Caco-2 (cell line): ENCODE results near the gene ZNF385A. TPM values are rescaled to one million over a fixed set of nuclear protein-coding genes. Genes with fewer than 3 reads are reported as not detected.
"Not testable (repeated sequence)": the region's sequence is repeated elsewhere in the genome, so short reads cannot be mapped to it uniquely, and the experiment has no call there.

Experiments
- BruUV-seq: library from RNA; stranded (reverse); fragments of 400-500 nt; replicated peaks from 2 replicates; lab custom pipeline; 2021; lab: Mats Ljungman, UMichigan
- CTCF ChIA-PET: fragments of 300-600 bp; sonication (Branson Sonifier 250); formaldehyde crosslinking; loops from one replicate; lab custom pipeline; 2022; ENCODE audit warnings: antibody characterized with exemption; lab: Charles Lee
- POLR2A ChIA-PET: fragments of 300-600 bp; sonication (Branson Sonifier 250); formaldehyde crosslinking; loops from one replicate; lab custom pipeline; 2022; ENCODE audit warnings: antibody characterized with exemption; lab: Charles Lee
- DNase-seq, 2 experiments: peaks; one replicate each; pipeline versions ENCODE4 v3.0.0 to v3.0.0-alpha.2; 2020 to 2022
- H3K27me3 ChIP-seq: replicated peaks from 2 replicates; pipeline ENCODE4 v1.6.0; 2011; ENCODE audit warnings: low read length; ENCODE audit not compliant: control insufficient read depth, insufficient read depth
- H3K36me3 ChIP-seq: 2 replicates; pipeline ENCODE4 v1.5.1; 2011; ENCODE audit warnings: low read length; ENCODE audit not compliant: control insufficient read depth, insufficient read depth
- H3K4me1 ChIP-seq: fragments of 250-450 bp; sonication (Bioruptor Pico); 2 replicates; pipeline ENCODE4 v1.5.1; 2020; ENCODE audit warnings: mild to moderate bottlenecking
- H3K4me3 ChIP-seq: 2 replicates; pipeline ENCODE4 v1.5.1; 2011; ENCODE audit warnings: low read depth, mild to moderate bottlenecking, control low read depth, low read length
- H3K9me3 ChIP-seq: fragments of 250-450 bp; sonication (Bioruptor Pico); 2 replicates; pipeline ENCODE4 v1.5.1; 2020; ENCODE audit warnings: mild to moderate bottlenecking, moderate library complexity
- H3K27ac Mint-ChIP-seq: one replicate; pipeline ENCODE4 v1.8.0; 2022; ENCODE audit warnings: mixed read lengths; ENCODE audit not compliant: unreplicated experiment
- H3K27me3 Mint-ChIP-seq: one replicate; pipeline ENCODE4 v1.8.0; 2022; ENCODE audit warnings: mixed read lengths; ENCODE audit not compliant: insufficient read depth, unreplicated experiment
- H3K36me3 Mint-ChIP-seq: one replicate; pipeline ENCODE4 v1.8.0; 2022; ENCODE audit warnings: mild to moderate bottlenecking, mixed read lengths; ENCODE audit not compliant: insufficient read depth, unreplicated experiment
- H3K4me1 Mint-ChIP-seq: one replicate; pipeline ENCODE4 v1.8.0; 2022; ENCODE audit warnings: low read depth, mixed read lengths; ENCODE audit not compliant: unreplicated experiment
- H3K4me3 Mint-ChIP-seq: one replicate; pipeline ENCODE4 v1.8.0; 2022; ENCODE audit warnings: mild to moderate bottlenecking, moderate library complexity, mixed read lengths; ENCODE audit not compliant: unreplicated experiment
- H3K9me3 Mint-ChIP-seq: one replicate; pipeline ENCODE4 v1.8.0; 2022; ENCODE audit warnings: mixed read lengths; ENCODE audit not compliant: unreplicated experiment
- intact Hi-C: fragments of 100-400 bp; cut with micrococcal nuclease; formaldehyde crosslinking; loops from one replicate; pipeline ENCODE4 v1.10.0; 2022; ENCODE audit not compliant: unreplicated experiment
- total RNA-seq: library from RNA; stranded (reverse); gene quantifications from 2 replicates; pipeline ENCODE4 v1.2.3, GENCODE V29; 2022
- TF ChIP-seq, protein P1 (sequence below), 2 experiments: fragments of 200-600 bp in 1 of 2; IDR thresholded peaks; 1 replicate in 1 of 2; 2 replicates in 1 of 2; pipeline versions ENCODE4 v1.5.1 to v1.8.0; 2011 to 2022; ENCODE audit warnings: antibody characterized with exemption in 1 of 2, control low read depth in 1 of 2, inconsistent platforms in 1 of 2, low read depth in 1 of 2, low read length in 1 of 2, mild to moderate bottlenecking in 1 of 2, moderate library complexity in 1 of 2; ENCODE audit not compliant: insufficient read depth in 1 of 2, severe bottlenecking in 1 of 2, unreplicated experiment in 1 of 2

Gene ZNF385A
- total RNA-seq, 1 experiment from 2014 or later: 8.4 TPM

DNA sequence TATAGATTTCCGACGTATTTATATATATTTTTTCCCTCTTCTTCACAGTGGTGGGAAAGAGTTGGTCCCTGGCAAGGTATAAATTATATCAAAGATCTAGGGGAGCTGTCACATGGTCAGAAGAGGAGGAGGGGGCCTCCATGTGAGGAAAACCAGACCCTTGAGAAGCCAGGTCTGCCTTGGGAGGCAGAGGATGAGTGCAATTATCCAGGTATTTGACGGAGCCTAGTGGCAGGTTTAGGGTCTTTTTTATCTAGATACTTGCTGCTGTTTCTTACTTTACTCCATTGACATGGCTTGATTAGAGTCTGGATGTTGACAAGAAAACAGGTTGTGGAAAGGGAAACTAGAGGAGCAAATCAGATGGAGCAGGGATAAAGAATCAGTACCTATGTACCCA is 54.1 kb downstream of the ZNF385A start:
- TF ChIP-seq, protein P1, sequence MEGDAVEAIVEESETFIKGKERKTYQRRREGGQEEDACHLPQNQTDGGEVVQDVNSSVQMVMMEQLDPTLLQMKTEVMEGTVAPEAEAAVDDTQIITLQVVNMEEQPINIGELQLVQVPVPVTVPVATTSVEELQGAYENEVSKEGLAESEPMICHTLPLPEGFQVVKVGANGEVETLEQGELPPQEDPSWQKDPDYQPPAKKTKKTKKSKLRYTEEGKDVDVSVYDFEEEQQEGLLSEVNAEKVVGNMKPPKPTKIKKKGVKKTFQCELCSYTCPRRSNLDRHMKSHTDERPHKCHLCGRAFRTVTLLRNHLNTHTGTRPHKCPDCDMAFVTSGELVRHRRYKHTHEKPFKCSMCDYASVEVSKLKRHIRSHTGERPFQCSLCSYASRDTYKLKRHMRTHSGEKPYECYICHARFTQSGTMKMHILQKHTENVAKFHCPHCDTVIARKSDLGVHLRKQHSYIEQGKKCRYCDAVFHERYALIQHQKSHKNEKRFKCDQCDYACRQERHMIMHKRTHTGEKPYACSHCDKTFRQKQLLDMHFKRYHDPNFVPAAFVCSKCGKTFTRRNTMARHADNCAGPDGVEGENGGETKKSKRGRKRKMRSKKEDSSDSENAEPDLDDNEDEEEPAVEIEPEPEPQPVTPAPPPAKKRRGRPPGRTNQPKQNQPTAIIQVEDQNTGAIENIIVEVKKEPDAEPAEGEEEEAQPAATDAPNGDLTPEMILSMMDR (IDR thresholded peaks at IDR 0.05; ENCODE audit: insufficient read depth in 1 of 2, low read depth in 1 of 2, low read length in 1 of 2, severe bottlenecking in 1 of 2, unreplicated experiment in 1 of 2): no peak
- H3K4me3 Mint-ChIP-seq: no peak overlapping the region
- no peak overlapping the region for H3K27ac Mint-ChIP-seq
- H3K4me1 Mint-ChIP-seq: peaks cover 16% of the 10 kb centered on the region
- DNase-seq: no peak
- H3K9me3 ChIP-seq: no peaks in the 10 kb centered on the region
- H3K36me3 Mint-ChIP-seq: peaks cover 19% of the 10 kb centered on the region
- H3K27me3 Mint-ChIP-seq: no peaks in the 10 kb centered on the region
- ChIA-PET CTCF (no interaction called here), POLR2A (no interaction called here)
- intact Hi-C loops: no loop called here
- peaks cover 27% of the 10 kb centered on the region for H3K4me1 ChIP-seq
- H3K27me3 ChIP-seq: no peaks in the 10 kb centered on the region
- BruUV-seq: no TSS peak
- no peak overlapping the region for H3K4me3 ChIP-seq
- no peaks in the 10 kb centered on the region for H3K36me3 ChIP-seq
- no peaks in the 10 kb centered on the region for H3K9me3 Mint-ChIP-seq

GRCh38 chr12:54329759-54330158 is 54.8 kb downstream of the ZNF385A start:
- intact Hi-C loops: no loop called here
- Mint-ChIP-seq H3K27ac (peak overlapping the region; percentile 21), H3K27me3 (no peaks in the 10 kb centered on the region), H3K4me3 (no peak overlapping the region), H3K4me1 (peaks cover 16% of the 10 kb centered on the region), H3K9me3 (no peaks in the 10 kb centered on the region), H3K36me3 (peaks cover 25% of the 10 kb centered on the region)
- Histone ChIP-seq H3K4me1 (peaks cover 27% of the 10 kb centered on the region), H3K27me3 (no peaks in the 10 kb centered on the region), H3K36me3 (no peaks in the 10 kb centered on the region), H3K9me3 (no peaks in the 10 kb centered on the region), H3K4me3 (no peak overlapping the region)
- BruUV-seq: no TSS peak
- CTCF ChIA-PET: no interaction called here
- TF ChIP-seq, protein P1 (IDR thresholded peaks at IDR 0.05; ENCODE audit: insufficient read depth in 1 of 2, low read depth in 1 of 2, low read length in 1 of 2, severe bottlenecking in 1 of 2, unreplicated experiment in 1 of 2): no peak
- no peak for DNase-seq
- POLR2A ChIA-PET: no interaction called here

GRCh38 chr12:54328595-54329337 is 55.8 kb downstream of the ZNF385A start:
- no peak for DNase-seq
- Mint-ChIP-seq H3K4me3 (no peak overlapping the region), H3K4me1 (peaks cover 22% of the 10 kb centered on the region), H3K27me3 (no peaks in the 10 kb centered on the region), H3K36me3 (peaks cover 27% of the 10 kb centered on the region), H3K9me3 (no peaks in the 10 kb centered on the region), H3K27ac (no peak overlapping the region)
- Histone ChIP-seq H3K4me1 (peaks cover 27% of the 10 kb centered on the region), H3K9me3 (no peaks in the 10 kb centered on the region), H3K36me3 (no peaks in the 10 kb centered on the region), H3K4me3 (no peak overlapping the region), H3K27me3 (no peaks in the 10 kb centered on the region)
- no TSS peak for BruUV-seq
- TF ChIP-seq, protein P1 (IDR thresholded peaks at IDR 0.05; ENCODE audit: insufficient read depth in 1 of 2, low read depth in 1 of 2, low read length in 1 of 2, severe bottlenecking in 1 of 2, unreplicated experiment in 1 of 2): no peak
- ChIA-PET POLR2A (no interaction called here), CTCF (no interaction called here)
- intact Hi-C loops: no loop called here

- H3K36me3 ChIP-seq, DNase-seq, H3K27me3 Mint-ChIP-seq, H3K27me3 ChIP-seq, H3K9me3 Mint-ChIP-seq, H3K9me3 ChIP-seq: not testable (repeated sequence)
- intact Hi-C loops: loop anchor here (1.0 kb wide), 2 partner anchors 45 to 74 kb away; partner anchors contain the start of genes CBX5 and HNRNPA1
- Mint-ChIP-seq H3K36me3 (peaks cover 17% of the 10 kb centered on the region), H3K4me3 (peak overlapping the region; percentile 96), H3K27ac (peak overlapping the region; percentile 98), H3K4me1 (peaks cover 19% of the 10 kb centered on the region)
- CTCF ChIA-PET: interaction anchor here (0.5 to 2.4 kb wide), 49 partner anchors 8 to 1863 kb away, joined by 3 to 56 read pairs (median 5); partner anchors contain the start of genes CBX5, HNRNPA1, HOXC13 and HOXC5
- POLR2A ChIA-PET: interaction anchor here (0.5 to 2.0 kb wide), 24 partner anchors 12 to 1826 kb away, joined by 3 to 99 read pairs (median 6); partner anchors contain the start of genes CBX5, HNRNPA1, HOXC5 and HOXC8
- TSS peak; percentile 84 for BruUV-seq
- H3K4me3 ChIP-seq: peak overlapping the region; percentile 74
- peaks cover 25% of the 10 kb centered on the region for H3K4me1 ChIP-seq
Observed at GRCh38 chr12:54325442-54326109, 59.0 kb downstream of the ZNF385A start.
